ENCODE data around the gene LMAN2L.

LMAN2L gene, protein sequence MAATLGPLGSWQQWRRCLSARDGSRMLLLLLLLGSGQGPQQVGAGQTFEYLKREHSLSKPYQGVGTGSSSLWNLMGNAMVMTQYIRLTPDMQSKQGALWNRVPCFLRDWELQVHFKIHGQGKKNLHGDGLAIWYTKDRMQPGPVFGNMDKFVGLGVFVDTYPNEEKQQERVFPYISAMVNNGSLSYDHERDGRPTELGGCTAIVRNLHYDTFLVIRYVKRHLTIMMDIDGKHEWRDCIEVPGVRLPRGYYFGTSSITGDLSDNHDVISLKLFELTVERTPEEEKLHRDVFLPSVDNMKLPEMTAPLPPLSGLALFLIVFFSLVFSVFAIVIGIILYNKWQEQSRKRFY

DNA sequence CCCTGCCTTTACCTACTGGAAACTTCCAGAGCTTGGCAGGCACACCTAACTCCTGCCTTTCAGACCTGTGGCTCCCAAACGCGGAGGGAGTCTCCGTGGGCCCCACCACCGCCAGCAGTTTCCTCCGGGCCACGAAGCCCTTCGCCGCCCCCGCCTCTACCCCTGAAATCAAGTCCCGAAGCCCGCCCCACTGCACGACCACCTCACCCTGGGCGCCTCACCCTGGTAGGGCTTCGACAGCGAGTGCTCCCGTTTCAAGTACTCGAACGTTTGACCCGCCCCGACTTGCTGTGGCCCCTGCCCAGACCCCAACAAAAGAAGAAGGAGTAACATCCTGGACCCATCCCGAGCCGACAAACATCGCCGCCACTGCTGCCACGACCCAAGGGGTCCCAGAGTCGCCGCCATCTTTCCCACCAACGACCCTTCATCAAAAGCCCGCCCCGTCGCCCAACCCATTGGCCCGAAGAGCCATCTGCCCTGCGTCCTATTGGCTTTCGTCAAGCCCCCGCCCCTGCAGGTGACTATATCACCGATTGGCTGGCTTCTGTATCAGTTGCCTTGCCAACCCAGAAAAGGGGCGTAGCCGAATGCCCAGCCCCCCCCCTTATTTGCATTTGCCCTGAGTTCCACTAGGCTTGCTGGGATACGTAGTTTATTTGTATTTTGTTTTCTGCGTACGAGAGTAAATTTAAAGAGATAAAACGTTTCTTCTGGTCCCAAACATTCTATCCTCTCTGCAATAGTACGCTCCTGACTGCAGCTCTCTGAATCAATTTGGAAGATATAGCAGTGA, at the start of gene LMAN2L:
Gene LMAN2L, minus strand, starts transcription at position 432 of the 796 bp plus-strand sequence. Its CDS starts 24 bp downstream, at position 408.
- peak; percentile 98 for DNase-seq

GRCh38 chr2:96789245-96789617, 49.4 kb upstream of the LMAN2L start:
- no peak for DNase-seq

GRCh38 chr2:96788442-96789244, 48.8 kb upstream of the LMAN2L start:
- no peak for DNase-seq

GRCh38 chr2:96787411-96787810, 47.5 kb upstream of the LMAN2L start:
- DNase-seq = no peak

GRCh38 chr2:96783388-96783787, 43.5 kb upstream of the LMAN2L start:
- DNase-seq = no peak

DNA sequence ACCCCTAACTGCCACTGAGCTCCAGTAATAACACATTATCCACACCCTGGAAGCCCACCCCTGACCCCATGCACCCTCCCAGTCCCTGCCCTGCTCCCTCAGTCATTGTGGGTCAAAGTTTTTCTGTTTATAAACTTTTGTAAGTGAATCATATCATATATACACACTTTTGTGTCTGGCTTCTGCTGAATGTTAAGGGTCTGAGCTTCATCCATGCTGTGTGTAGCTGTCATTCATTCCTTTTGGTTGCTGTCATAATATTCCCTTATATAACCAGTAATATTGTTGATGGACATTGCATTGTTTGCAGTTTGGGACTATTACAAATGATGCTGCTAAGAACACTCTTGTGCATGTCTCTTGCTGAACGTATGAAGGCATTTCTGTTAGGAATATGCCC, 35.3 kb upstream of the LMAN2L start:
- DNase-seq = no peak

DNA sequence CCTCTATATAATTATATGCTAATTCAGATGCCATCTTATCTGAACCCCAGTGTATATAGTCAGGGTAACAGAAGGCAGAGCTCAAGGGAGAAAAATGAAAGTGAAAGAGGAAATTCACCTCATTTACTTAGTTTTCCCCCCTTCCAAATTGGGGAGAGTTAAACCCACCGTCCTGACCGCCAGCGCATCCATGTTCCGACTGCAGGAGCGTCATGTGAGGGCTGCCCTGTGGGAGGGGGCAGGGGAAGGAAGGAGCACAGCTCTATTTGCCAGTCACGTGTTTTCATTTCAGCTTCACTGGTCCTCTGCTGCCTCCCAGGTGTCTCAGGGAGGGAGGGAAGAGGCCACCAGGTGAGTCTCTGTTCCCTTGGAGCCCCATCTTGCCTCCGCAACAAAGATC, 34.1 kb upstream of the LMAN2L start:
- DNase-seq = no peak

DNA sequence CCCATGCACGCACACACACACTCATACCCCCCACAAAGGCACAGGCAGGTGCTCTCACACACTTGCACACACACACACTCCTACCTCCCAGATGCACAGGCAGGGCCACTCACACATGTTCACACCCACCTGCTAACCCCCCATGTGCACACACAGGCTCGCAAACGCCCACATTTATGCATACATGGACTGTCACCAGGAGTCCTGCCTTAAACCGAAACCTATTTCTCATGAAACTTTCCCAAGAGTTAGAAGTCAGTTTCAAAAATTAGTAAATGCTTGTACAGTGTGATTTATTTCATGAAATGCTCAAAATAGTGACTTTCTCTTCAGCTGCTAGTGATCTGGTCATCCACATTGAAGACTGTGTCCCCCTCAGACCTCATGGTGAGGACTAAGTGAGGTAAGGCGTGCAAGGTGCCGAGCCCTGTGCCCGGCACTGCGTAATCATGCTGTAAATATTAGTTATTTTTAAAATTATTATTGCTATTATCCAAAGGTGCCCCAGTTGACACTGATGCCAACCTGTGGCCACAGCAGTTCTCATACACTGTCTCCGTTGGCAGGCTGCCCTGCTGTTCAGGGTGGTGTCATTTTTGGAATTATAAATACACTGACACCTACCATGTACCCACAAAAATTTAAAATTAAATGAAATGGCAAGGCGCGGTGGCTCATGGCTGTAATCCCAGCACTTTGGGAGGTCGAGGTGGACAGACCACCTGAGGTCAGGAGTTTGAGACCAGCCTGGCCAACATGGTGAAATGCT, 33.2 kb upstream of the LMAN2L start:
- no peak for DNase-seq

- no peak for DNase-seq
These were observed 32.1 kb upstream of the LMAN2L start for GRCh38 chr2:96771796-96772618.

- DNase-seq = no peak
These were observed 30.8 kb upstream of the LMAN2L start for GRCh38 chr2:96770442-96771202.

GRCh38 chr2:96769814-96770213, 29.9 kb upstream of the LMAN2L start:
- DNase-seq = no peak

GRCh38 chr2:96768083-96768561, 28.3 kb upstream of the LMAN2L start:
- no peak for DNase-seq

- DNase-seq = no peak
These were observed 27.4 kb upstream of the LMAN2L start for GRCh38 chr2:96767135-96767871.

- no peak for DNase-seq
These were observed 24.4 kb upstream of the LMAN2L start for GRCh38 chr2:96764253-96764637.

GRCh38 chr2:96763511-96764252, 23.8 kb upstream of the LMAN2L start:
- DNase-seq = no peak

DNA sequence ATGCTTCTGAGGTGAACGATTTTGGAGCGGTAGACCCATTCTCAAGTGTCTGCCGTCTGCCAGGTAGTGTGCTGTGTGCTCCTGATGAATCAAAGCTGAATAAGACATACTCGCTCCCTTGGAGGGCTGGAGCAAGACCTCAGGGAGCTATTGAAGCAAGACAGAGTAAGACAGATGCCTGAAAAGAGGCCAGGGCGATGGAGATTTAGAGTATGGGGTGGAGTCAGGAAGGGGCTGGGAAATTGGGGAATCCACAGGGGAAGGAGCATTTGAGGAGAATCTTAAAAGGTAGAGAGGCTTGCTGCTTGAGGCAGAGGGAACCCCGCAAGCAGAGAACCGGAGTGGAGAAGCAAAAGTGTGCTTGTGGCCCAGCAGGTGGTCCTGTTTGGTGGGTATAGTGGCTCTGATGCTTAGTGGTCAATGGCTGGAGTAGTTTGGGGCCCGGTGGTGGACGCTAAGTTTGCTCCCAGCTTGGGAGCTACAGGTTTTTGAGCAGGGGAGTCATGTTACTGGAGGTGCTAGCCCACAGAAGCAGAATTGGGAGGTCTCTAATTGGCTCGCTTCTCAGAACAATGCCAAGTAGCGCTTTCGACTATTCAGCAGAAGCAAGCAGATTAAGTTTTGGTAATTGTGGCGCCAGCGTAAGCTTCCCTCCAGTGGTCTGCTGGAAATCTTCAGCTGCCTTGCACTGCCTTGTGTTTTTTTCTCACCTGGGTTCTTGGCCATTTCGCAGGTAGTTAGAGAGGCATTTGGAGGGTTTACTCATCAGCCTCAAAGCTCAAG, 22.9 kb upstream of the LMAN2L start:
- no peak for DNase-seq

- DNase-seq = no peak
These were observed 21.3 kb upstream of the LMAN2L start for GRCh38 chr2:96760986-96761832.

Data from NCI-H1694 (cell line).